OCI-LY7 (cell line): ENCODE data around the gene PHOX2A. TPM values are rescaled to one million over a fixed set of nuclear protein-coding genes. Genes with fewer than 3 reads are reported as not detected.

Source experiments
- BruUV-seq: library from RNA; stranded (reverse); fragments of 400-500 nt; replicated peaks from 2 replicates; lab custom pipeline; 2021; lab: Mats Ljungman, UMichigan
- CTCF ChIA-PET: fragments of 300-600 bp; sonication (Branson Sonifier 250); formaldehyde crosslinking; loops from one replicate; lab custom pipeline; 2022; ENCODE audit warnings: antibody characterized with exemption; ENCODE audit not compliant: unreplicated experiment; lab: Charles Lee
- POLR2A ChIA-PET: fragments of 300-600 bp; sonication (Branson Sonifier 250); formaldehyde crosslinking; loops from one replicate; lab custom pipeline; 2022; ENCODE audit warnings: antibody characterized with exemption; lab: Charles Lee
- DNase-seq: peaks from one replicate; pipeline ENCODE4 v3.0.0-alpha.2; 2015; ENCODE audit warnings: low spot score
- H2AFZ ChIP-seq: fragments of 200-600 bp; sonication (generic), shearing (Covaris generic); 2 replicates; pipeline ENCODE4 v1.6.1; 2014; ENCODE audit warnings: mild to moderate bottlenecking, antibody characterized with exemption, low read length, moderate library complexity
- H3K27ac ChIP-seq: fragments of 200-600 bp; sonication (generic); 2 replicates; pipeline ENCODE4 v1.5.1; 2014; ENCODE audit warnings: mixed run types, low read depth, mild to moderate bottlenecking, moderate library complexity, low read length, inconsistent platforms; ENCODE audit not compliant: poor library complexity, severe bottlenecking
- H3K36me3 ChIP-seq: fragments of 200-600 bp; sonication (generic); 2 replicates; pipeline ENCODE4 v1.6.1; 2014; ENCODE audit warnings: mild to moderate bottlenecking, antibody characterized with exemption, low read length, moderate library complexity, mixed read lengths; ENCODE audit not compliant: insufficient read depth
- H3K4me1 ChIP-seq: fragments of 200-600 bp; sonication (generic); 2 replicates; pipeline ENCODE4 v1.5.1; 2014; ENCODE audit warnings: mild to moderate bottlenecking, low read length; ENCODE audit not compliant: insufficient read depth, poor library complexity, severe bottlenecking
- H3K4me2 ChIP-seq: fragments of 200-600 bp; sonication (generic); 2 replicates; pipeline ENCODE4 v1.6.1; 2014; ENCODE audit warnings: mild to moderate bottlenecking, low read length
- H3K4me3 ChIP-seq: fragments of 200-600 bp; sonication (generic); 2 replicates; pipeline ENCODE4 v1.5.1; 2014; ENCODE audit warnings: mild to moderate bottlenecking, low read depth, low read length; ENCODE audit not compliant: poor library complexity, severe bottlenecking
- H3K79me2 ChIP-seq: fragments of 200-600 bp; sonication (generic); 2 replicates; pipeline ENCODE4 v1.6.1; 2016; ENCODE audit warnings: low read depth, mild to moderate bottlenecking, low read length, moderate library complexity, mixed read lengths; ENCODE audit not compliant: insufficient read depth
- H3K9me2 ChIP-seq: fragments of 200-600 bp; sonication (generic); 2 replicates; pipeline ENCODE4 v1.6.1; 2016; ENCODE audit warnings: mild to moderate bottlenecking, low read length, mixed read lengths; ENCODE audit not compliant: insufficient read depth
- H3K9me3 ChIP-seq: fragments of 200-600 bp; sonication (generic); 2 replicates; pipeline ENCODE4 v1.6.1; 2014; ENCODE audit warnings: mild to moderate bottlenecking, mixed run types, low read length, mixed read lengths
- H4K20me1 ChIP-seq: fragments of 200-600 bp; sonication (generic); 2 replicates; pipeline ENCODE4 v1.6.1; 2014; ENCODE audit warnings: mild to moderate bottlenecking, antibody characterized with exemption, low read length, moderate library complexity, mixed read lengths; ENCODE audit not compliant: insufficient read depth
- CTCF ChIP-seq: fragments of 200-600 bp; sonication (generic); conservative IDR thresholded peaks from 2 replicates; pipeline ENCODE4 v1.5.1; 2014; ENCODE audit warnings: mild to moderate bottlenecking, antibody characterized with exemption, low read length, moderate library complexity, mixed read lengths
- EZH2phosphoT487 ChIP-seq: fragments of 200-600 bp; sonication (generic); IDR thresholded peaks from 2 replicates; pipeline ENCODE4 v1.6.1; 2018; ENCODE audit warnings: low read depth, borderline replicate concordance, mild to moderate bottlenecking, mixed run types, antibody characterized with exemption, low read length, moderate library complexity, mixed read lengths
- intact Hi-C: fragments of 100-400 bp; cut with micrococcal nuclease; formaldehyde crosslinking; loops from one replicate; pipeline ENCODE4 v1.10.0; 2022; ENCODE audit not compliant: unreplicated experiment
- total RNA-seq, 2 experiments: library from RNA; depleted of rRNA in 1 of 2; stranded (reverse); fragments of >200 nt in 1 of 2; shearing (Covaris generic) in 1 of 2; gene quantifications; 2 replicates each; pipeline ENCODE4 v1.2.3, GENCODE V29; 2014 to 2022

The PHOX2A gene
- total RNA-seq, 2 experiments from 2014 or later: not detected

- H3K9me3 ChIP-seq: no peaks in the 10 kb centered on the region
Observed at GRCh38 chr11:72259490-72259889, 15.5 kb upstream of the PHOX2A start.

GRCh38 chr11:72257570-72257969, 13.6 kb upstream of the PHOX2A start:
- TF ChIP-seq CTCF (no peak), EZH2phosphoT487 (no peak)
- ChIA-PET CTCF (no interaction called here), POLR2A (no interaction called here)
- no peaks in the 10 kb centered on the region for H3K36me3 ChIP-seq
- no peaks in the 10 kb centered on the region for H3K9me3 ChIP-seq
- H3K9me2 ChIP-seq: no peaks in the 10 kb centered on the region
- no peaks in the 10 kb centered on the region for H4K20me1 ChIP-seq
- no peak overlapping the region for H3K4me3 ChIP-seq
- H3K27ac ChIP-seq: no peak overlapping the region
- intact Hi-C loops: no loop called here
- DNase-seq: no peak
- H2AFZ ChIP-seq: no peak overlapping the region
- no peaks in the 10 kb centered on the region for H3K4me1 ChIP-seq
- no TSS peak for BruUV-seq
- no peak overlapping the region for H3K4me2 ChIP-seq
- H3K79me2 ChIP-seq: no peaks in the 10 kb centered on the region

More at GRCh38 chr11:72259490-72259889, 15.5 kb upstream of the PHOX2A start:
- ChIA-PET POLR2A (no interaction called here), CTCF (no interaction called here)
- Histone ChIP-seq H4K20me1 (no peaks in the 10 kb centered on the region), H2AFZ (no peak overlapping the region), H3K4me2 (no peak overlapping the region), H3K79me2 (no peaks in the 10 kb centered on the region), H3K4me1 (no peaks in the 10 kb centered on the region), H3K4me3 (no peak overlapping the region), H3K36me3 (no peaks in the 10 kb centered on the region), H3K27ac (no peak overlapping the region), H3K9me2 (no peaks in the 10 kb centered on the region)
- TF ChIP-seq CTCF: no peak
- no peak for TF ChIP-seq EZH2phosphoT487
- no TSS peak for BruUV-seq
- intact Hi-C loops: no loop called here
- no peak for DNase-seq

- Histone ChIP-seq H3K79me2 (no peaks in the 10 kb centered on the region), H4K20me1 (no peaks in the 10 kb centered on the region), H3K27ac (no peak overlapping the region), H3K4me1 (no peaks in the 10 kb centered on the region), H3K36me3 (no peaks in the 10 kb centered on the region), H3K4me3 (no peak overlapping the region), H2AFZ (no peak overlapping the region), H3K9me3 (no peaks in the 10 kb centered on the region), H3K4me2 (no peak overlapping the region), H3K9me2 (no peaks in the 10 kb centered on the region)
- ChIA-PET CTCF (no interaction called here), POLR2A (interaction anchor here (0.9 kb wide), 1 partner anchor 412 kb away, joined by 3 read pairs; no protein-coding TSS in a partner anchor)
- no peak for DNase-seq
- intact Hi-C loops: no loop called here
- TF ChIP-seq EZH2phosphoT487: no peak
- no TSS peak for BruUV-seq
Observed at GRCh38 chr11:72254299-72254993, 10.5 kb upstream of the PHOX2A start.
